ENCODE data around the gene KREMEN2.

KREMEN2 gene

GRCh38 chr16:2966808-2967191, 2.7 kb downstream of the KREMEN2 start:
- DNase-seq: no peak

DNA sequence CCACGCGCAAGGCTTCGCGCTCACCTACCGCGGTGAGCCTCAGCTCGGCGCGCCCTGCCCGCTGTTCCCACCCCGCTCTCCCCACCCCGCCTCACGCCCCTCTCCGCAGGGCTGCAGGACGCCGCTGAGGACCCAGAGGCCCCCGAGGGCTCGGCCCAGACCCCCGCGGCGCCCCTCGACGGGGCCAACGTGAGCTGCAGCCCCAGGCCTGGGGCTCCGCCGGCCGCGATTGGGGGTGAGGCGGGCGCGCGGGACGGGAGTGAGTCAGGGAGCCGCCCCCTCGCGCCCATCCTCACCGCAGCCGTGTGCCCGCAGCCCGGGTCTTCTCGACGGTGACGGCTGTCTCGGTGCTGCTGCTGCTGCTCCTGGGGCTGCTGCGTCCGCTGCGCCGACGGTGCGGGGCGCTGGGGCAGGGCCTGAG, 3.1 kb downstream of the KREMEN2 start:
- DNase-seq: no peak

DNA sequence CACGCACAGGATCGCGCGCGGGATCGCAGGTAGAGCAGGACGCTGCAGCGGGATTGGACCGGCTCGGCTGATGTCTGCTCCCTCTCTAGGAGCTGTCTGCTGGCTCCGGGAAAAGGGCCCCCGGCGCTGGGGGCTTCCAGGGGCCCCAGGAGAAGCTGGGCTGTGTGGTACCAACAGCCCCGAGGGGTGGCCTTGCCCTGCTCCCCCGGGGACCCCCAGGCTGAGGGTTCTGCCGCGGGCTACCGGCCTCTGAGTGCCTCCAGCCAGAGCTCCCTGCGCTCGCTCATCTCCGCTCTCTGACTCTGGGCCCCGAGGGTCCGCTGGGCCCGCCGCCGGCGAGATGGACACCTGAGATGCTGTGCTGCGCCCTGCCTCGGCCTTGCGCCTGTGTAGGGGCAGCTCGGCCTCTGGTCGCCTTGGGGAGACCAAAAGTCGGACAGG, 3.7 kb downstream of the KREMEN2 start:
- no peak for DNase-seq

DNA sequence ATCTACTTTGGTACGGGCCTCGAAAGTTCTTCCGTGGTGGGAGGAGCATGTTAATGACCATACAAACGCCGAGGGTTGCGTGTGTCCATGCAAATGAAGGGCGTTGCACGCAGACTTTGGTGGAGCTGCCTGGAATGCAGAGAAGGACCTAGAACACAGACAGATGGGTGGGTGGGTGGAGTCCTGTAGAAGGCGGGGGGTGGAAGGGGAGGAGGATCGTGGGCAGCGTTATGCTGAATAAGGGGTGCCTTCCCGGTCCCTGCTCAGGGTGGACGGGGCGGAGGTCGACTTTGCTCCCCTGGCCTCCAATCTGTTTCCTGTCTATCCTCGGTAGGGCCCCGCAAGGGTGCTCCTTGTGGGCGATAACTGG, 4.3 kb downstream of the KREMEN2 start:
- no peak for DNase-seq

DNA sequence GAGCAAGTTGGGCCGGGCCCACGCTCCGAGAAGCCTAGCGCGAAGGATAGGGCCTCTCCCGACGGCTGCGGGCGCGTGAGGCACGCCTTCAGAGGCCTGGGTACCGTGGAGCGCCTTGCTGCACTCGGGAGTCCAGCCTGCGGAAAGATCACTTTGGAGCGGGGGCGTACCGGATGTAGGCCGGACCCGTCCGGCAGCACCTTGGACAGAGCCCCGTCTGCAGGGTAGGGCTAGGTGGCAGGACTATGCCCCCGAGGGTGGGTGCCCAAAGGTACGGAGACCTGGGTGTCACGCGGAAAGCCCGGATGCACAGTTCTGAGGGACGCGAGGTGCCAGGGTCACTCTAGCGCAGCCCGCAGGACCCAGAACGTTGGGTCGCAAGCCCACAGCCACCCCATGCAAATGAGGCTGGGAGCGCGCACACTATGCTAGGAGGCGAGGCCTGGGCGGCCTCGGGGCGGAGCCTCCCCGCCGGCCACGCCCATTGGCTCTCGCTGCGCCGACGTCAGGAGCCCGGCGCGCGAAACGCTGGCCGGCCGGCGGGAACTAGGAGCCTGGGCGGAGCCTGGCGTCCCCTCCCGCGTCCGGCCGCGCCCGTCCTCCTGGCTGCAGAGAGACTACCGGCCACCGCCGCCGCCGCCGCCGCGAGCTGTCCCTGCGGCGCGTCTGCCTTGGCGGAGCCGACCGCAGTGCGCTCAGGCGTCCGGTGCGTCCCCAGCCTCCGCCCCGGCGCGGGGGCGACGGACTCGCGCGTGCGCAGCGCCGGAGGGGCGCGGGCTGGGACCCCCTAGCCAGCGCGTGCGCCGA, 4.9 kb downstream of the KREMEN2 start, which contains the start of gene PAQR4:
Gene PAQR4, plus strand, starts transcription at position 611 of the 807 bp plus-strand sequence. CDS start 327 bp downstream, outside the sequence.
- peak; percentile 92 for DNase-seq

GRCh38 chr16:2969545-2970521, 5.8 kb downstream of the KREMEN2 start:
- DNase-seq: peak; percentile 93

GRCh38 chr16:2970563-2970962, 6.5 kb downstream of the KREMEN2 start:
- no peak for DNase-seq

GRCh38 chr16:2971134-2971984, 7.3 kb downstream of the KREMEN2 start:
- DNase-seq: peak; percentile 63

DNA sequence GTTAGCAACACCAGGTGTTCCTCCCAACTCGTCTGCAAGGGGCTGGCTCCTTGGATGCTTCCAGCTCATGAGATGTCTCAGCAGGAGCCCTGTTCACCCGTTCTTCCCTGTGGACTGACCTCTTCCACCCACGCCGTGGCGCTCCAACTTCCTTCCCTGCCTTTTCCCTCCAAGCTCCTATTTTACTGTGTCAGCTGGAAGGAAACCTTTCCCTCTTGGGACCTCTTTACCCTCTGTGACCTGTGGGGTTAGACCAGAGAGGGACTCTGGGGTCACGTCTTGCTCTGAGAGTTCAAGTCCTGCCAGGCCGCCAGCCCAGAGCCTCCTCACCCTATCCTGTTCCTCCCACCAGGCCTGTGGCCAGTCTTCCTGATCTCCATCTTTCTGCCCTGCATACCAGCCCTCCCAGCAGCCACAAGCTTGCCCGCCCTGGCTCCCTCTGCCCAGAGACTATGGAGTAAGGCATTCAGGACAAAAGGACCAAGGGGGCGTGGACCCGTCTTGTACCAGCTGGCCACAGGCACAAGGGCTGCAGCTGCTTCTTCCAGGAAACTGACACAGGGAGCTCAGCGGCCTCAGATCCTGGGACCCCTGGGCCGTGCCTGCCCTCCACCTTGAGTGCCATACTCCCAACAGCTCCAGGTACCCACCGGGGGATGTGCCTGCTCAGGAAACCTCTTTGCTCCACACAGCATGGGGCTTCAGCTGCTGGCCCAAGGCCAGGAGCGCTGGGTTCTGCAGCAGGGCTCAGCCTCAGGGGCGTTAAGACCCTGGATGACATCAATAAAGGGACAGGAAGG, 8.1 kb downstream of the KREMEN2 start:
- no peak for DNase-seq

DNA sequence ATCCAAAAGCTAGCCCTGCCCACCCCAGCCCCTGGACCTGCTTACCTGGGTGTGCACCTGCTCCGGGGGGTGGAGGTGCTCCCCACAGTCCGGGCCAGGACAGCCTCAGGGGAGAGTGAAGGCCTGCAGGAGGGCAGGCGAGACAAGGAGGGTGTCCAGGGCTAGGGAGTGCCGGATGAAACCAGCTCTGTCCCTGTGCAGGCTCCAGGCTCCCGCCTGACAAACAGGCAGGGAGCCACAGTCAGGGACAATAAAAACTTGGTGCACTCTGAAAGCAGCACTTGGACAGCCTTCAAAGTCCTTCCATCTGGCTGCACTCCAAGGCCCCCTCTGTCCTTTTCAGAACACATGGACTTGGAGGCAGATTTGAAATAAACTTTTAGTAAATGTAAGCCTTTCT, 9.0 kb downstream of the KREMEN2 start:
- DNase-seq: no peak

DNA sequence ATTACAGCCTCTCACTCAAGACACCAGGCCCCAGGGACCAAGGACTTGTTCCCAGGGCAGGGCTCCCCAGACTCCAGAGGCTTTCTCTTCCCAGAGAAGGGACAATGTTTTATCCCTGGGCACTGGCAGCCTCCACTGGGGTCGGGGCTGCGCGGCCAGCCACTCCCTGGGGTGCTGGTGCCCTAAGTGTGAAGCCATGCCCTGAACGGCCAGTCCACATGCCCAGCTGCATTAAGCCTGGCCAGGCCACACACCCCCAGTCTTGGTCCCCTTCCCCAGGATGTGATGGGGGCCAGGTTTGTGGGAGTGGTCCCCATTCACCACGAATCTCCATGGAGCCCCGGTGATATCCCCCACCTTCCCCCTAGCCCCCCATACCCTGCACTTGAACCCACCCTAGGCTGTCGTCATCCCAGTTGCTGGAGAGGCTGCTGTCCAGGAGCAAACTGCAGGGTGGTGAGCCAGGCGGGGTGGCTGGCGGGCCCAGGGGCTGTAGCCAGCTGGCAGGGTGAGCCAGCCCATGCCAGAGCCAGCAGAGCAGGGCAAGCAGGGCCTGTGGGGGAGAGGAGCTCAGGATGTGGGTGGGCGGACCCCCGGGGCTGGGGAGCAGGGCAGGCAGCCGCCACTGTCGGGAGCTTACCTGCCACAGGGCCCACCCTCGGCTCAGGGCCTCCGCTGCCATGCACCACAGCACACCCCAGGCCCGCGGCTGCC, 9.7 kb downstream of the KREMEN2 start:
- DNase-seq: no peak

DNA sequence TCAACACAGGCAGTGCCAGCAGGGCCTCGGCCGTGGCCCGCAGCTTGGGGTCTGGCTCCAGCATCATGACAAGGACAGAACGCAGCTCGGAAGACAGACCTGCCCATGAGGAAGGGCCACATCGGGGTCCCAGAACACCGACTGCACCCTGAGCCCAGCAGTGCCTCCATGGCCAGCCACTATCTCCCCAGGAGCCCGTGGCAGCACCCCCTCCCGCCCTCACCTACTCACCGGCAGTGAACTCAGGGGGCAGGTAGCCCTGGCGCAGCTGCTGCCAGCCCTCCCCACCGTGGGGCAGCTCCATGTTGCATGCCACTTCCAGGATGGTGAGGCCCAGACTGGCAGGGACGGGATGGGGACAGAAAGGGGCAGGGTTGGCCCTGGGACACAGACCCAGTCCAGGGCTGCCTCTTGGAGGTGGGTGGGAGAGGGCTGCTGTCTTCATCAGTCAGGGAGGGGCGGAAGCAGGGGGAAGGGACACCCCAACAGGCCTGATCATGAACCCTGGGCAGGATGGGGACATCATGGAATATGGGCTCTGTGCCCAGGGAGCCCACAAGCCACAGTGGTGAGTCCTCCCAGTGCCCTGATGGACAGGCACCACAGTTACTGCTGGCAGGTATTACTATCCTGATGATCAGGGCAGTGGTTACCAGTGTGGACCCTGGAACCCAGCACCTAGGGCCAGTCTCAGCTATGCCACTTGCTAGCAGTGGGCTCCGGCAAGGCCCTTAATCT, 10.4 kb downstream of the KREMEN2 start:
- no peak for DNase-seq

DNA sequence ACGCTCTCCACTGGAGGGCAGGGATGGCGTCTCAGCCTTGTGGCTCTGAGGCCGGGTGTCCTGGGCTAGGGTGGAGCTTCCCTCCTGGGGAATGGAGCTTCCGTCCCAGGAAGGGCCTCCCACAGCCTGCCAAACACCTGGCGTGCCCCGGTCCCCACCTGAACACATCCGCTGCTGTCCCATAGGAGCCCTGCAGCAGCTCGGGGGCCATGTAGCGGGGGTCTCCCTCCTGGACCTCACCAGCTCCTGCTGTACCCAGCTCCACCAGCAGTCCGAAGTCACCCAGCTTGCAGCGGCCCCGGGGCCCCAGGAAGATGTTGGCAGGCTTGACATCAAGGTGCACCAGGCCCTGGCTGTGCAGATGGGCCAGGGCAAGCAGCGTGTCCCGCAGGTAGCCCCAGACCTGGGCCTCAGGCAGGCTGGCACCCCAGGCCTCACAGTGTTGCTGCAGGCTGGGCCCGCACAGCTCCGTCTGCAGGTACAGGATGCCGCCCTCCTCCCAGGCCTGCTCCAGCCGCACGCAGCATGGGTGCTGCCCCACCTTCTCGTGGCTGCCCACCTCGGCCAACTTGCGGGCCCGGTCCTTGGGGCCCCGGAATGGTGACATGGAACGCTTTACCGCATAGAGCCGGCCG, 11.2 kb downstream of the KREMEN2 start:
- DNase-seq: no peak

GRCh38 chr16:2976201-2976600, 12.1 kb downstream of the KREMEN2 start:
- no peak for DNase-seq

DNA sequence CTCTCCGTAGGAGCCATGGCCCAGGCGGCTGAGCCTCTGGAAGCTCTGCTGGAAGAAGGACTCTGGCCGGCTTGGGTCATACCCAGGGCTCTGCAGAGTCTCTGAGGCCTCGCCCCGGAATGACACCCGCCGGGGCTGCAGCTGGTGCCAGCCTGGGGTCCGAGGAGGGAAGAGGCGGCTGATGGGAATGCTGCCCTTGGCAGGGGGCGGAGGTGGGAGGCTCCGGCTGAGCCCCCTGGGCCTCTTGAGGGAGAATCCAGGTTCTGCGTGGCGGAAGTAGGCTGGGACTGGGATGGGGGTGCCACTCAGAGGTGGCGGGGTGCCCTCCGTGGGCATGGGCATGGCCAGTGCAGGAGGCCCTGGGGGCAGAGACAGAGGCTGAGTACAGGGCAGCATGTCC, 12.6 kb downstream of the KREMEN2 start:
- DNase-seq: no peak

- no peak for DNase-seq
Measured at GRCh38 chr16:2977440-2977839, 13.4 kb downstream of the KREMEN2 start.

GRCh38 chr16:2979669-2980226, 15.7 kb downstream of the KREMEN2 start:
- DNase-seq: peak; percentile 76

DNA sequence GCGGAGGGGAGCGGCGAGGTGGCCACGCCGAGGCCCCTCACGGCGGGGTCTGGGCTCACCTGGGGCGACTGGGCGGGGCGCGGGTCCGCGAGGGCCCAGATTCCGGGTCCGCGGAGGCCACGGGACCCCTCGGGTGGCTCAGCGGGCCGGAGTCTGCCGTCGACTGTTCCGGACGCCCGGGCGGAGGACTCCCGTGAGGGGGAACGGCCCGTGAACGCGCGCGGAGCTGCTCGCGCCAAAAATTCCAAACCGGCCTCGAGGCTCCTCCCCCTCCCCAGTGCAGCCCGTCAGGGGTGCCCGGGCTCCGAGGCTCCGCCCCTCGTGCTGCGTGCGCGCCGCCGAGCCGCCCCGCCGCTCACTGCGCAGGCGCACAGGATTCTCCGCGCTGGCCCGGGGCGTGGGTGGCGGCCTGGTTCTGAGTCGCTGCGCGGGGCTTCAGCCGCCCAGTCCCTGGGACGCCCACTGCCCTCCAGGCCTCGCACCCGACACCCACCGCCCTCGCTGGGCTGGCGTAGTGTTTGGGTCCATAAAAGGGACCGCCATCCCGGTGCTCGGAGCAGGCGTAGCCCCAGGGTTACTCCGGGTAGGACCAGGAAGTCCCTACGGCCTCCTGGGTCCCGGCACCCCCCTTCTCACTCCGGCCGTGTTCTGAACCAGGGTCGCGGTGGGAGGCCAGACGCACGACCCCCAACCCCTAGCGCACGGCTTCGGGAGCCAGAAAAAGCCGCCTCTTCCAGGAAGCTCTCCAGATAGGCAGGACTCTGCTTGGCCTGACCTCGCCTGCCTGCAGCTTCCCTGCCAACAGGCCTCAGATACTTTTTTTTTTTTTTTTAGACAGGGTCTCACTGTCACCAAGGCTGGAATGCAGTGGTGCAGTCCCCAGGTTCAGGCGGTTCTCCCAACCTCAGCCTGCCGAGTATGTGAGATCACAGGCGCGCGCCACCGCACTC, 16.4 kb downstream of the KREMEN2 start, which contains the start of gene PKMYT1:
Gene PKMYT1, minus strand, starts transcription at position 220 of the 950 bp plus-strand sequence. CDS start 789 bp downstream, outside the sequence.
- DNase-seq: peak; percentile 99
